Mesenchymal stem cell (in vitro differentiated cells and primary cell): ENCODE data around the gene NAA80.

Experiments
- DNase-seq: peaks from one replicate; pipeline ENCODE4 v3.0.0-alpha.2; 2013
- H2AFZ ChIP-seq: one replicate; pipeline ENCODE4 v1.6.1; 2013; ENCODE audit warnings: low read depth, mild to moderate bottlenecking, control low read depth, inconsistent platforms, low read length, moderate library complexity
- H2AK5ac ChIP-seq: 2 replicates; pipeline ENCODE4 v1.6.1; 2013; ENCODE audit warnings: low read length, moderate library complexity, mild to moderate bottlenecking, inconsistent platforms; ENCODE audit not compliant: severe bottlenecking
- H2BK120ac ChIP-seq: one replicate; pipeline ENCODE4 v1.6.1; 2013; ENCODE audit warnings: low read depth, mild to moderate bottlenecking, inconsistent platforms, low read length, moderate library complexity
- H2BK12ac ChIP-seq, 2 experiments: one replicate each; pipeline ENCODE4 v1.6.1; 2013; ENCODE audit warnings: inconsistent platforms in 2 of 2, low read length in 2 of 2, mild to moderate bottlenecking in 2 of 2, moderate library complexity in 2 of 2, control low read depth in 1 of 2
- H2BK15ac ChIP-seq: one replicate; pipeline ENCODE4 v1.6.1; 2013; ENCODE audit warnings: mild to moderate bottlenecking, low read depth, inconsistent platforms; ENCODE audit not compliant: poor library complexity, severe bottlenecking
- H2BK5ac ChIP-seq: 2 replicates; pipeline ENCODE4 v1.6.1; 2013; ENCODE audit warnings: low read depth, mild to moderate bottlenecking, low read length, control low read depth, inconsistent platforms; ENCODE audit not compliant: poor library complexity, severe bottlenecking
- H3K14ac ChIP-seq, 2 experiments: one replicate each; pipeline ENCODE4 v1.6.1; 2013; ENCODE audit warnings: inconsistent platforms in 2 of 2, low read length in 2 of 2, control low read depth in 1 of 2, mild to moderate bottlenecking in 1 of 2, moderate library complexity in 1 of 2
- H3K18ac ChIP-seq, 2 experiments: one replicate each; pipeline ENCODE4 v1.6.1; 2013; ENCODE audit warnings: inconsistent platforms in 2 of 2, low read length in 2 of 2, control low read depth in 1 of 2, low read depth in 1 of 2, mild to moderate bottlenecking in 1 of 2
- H3K23ac ChIP-seq, 2 experiments: one replicate each; pipeline ENCODE4 v1.6.1; 2013; ENCODE audit warnings: inconsistent platforms in 2 of 2, low read length in 2 of 2, mild to moderate bottlenecking in 2 of 2, moderate library complexity in 2 of 2, control low read depth in 1 of 2
- H3K27ac ChIP-seq: 2 replicates; pipeline ENCODE4 v1.5.1; 2013; ENCODE audit warnings: mild to moderate bottlenecking, moderate library complexity, low read length, control low read depth, inconsistent platforms; ENCODE audit not compliant: poor library complexity, severe bottlenecking
- H3K27me3 ChIP-seq, 2 experiments: 2 replicates each; pipeline versions ENCODE4 v1.6.1 to v1.7.0; 2013; ENCODE audit warnings: low read length in 2 of 2, mild to moderate bottlenecking in 2 of 2, moderate library complexity in 2 of 2, control low read depth in 1 of 2, inconsistent platforms in 1 of 2; ENCODE audit not compliant: control insufficient read depth in 1 of 2, insufficient read depth in 1 of 2
- H3K36me3 ChIP-seq, 2 experiments: 2 replicates each; pipeline versions ENCODE4 v1.6.1 to v1.7.0; 2013; ENCODE audit warnings: low read length in 2 of 2, control low read depth in 1 of 2, inconsistent platforms in 1 of 2, low read depth in 1 of 2, mild to moderate bottlenecking in 1 of 2; ENCODE audit not compliant: insufficient read depth in 2 of 2, control insufficient read depth in 1 of 2
- H3K4ac ChIP-seq, 2 experiments: one replicate each; pipeline ENCODE4 v1.6.1; 2013; ENCODE audit warnings: inconsistent platforms in 2 of 2, low read length in 2 of 2, mild to moderate bottlenecking in 2 of 2, moderate library complexity in 2 of 2, control low read depth in 1 of 2, low read depth in 1 of 2
- H3K4me1 ChIP-seq: 2 replicates; pipeline ENCODE4 v1.6.1; 2013; ENCODE audit warnings: low read depth, low read length, control low read depth; ENCODE audit not compliant: control insufficient read depth, insufficient read depth
- H3K4me2 ChIP-seq: 2 replicates; pipeline ENCODE4 v1.6.1; 2013; ENCODE audit warnings: low read length, mild to moderate bottlenecking, inconsistent platforms; ENCODE audit not compliant: poor library complexity, severe bottlenecking
- H3K4me3 ChIP-seq, 2 experiments: 2 replicates each; pipeline versions ENCODE4 v1.5.1 to v1.7.0; 2013; ENCODE audit warnings: low read length in 2 of 2, mild to moderate bottlenecking in 2 of 2, control low read depth in 1 of 2, low read depth in 1 of 2; ENCODE audit not compliant: insufficient read depth in 1 of 2
- H3K79me1 ChIP-seq: replicated peaks from 2 replicates; pipeline ENCODE4 v1.6.1; 2013; ENCODE audit warnings: mild to moderate bottlenecking, control low read depth, low read length, inconsistent platforms; ENCODE audit not compliant: poor library complexity, severe bottlenecking
- H3K9ac ChIP-seq: 2 replicates; pipeline ENCODE4 v1.7.0; 2013; ENCODE audit warnings: mild to moderate bottlenecking, low read length, moderate library complexity
- H3K9me3 ChIP-seq: 2 replicates; pipeline ENCODE4 v1.7.0; 2013; ENCODE audit warnings: mild to moderate bottlenecking, low read length; ENCODE audit not compliant: control insufficient read depth
- H4K8ac ChIP-seq: one replicate; pipeline ENCODE4 v1.6.1; 2013; ENCODE audit warnings: inconsistent platforms, mild to moderate bottlenecking, low read length, moderate library complexity
- H4K91ac ChIP-seq: one replicate; pipeline ENCODE4 v1.6.1; 2013; ENCODE audit warnings: mild to moderate bottlenecking, low read length, inconsistent platforms
- WGBS: methylation state at CpG from one replicate; pipeline ENCODE4 v1.1.7; 2013; ENCODE audit warnings: mixed read lengths; 5-methylcytosine and 5-hydroxymethylcytosine counted together

Gene NAA80

DNA sequence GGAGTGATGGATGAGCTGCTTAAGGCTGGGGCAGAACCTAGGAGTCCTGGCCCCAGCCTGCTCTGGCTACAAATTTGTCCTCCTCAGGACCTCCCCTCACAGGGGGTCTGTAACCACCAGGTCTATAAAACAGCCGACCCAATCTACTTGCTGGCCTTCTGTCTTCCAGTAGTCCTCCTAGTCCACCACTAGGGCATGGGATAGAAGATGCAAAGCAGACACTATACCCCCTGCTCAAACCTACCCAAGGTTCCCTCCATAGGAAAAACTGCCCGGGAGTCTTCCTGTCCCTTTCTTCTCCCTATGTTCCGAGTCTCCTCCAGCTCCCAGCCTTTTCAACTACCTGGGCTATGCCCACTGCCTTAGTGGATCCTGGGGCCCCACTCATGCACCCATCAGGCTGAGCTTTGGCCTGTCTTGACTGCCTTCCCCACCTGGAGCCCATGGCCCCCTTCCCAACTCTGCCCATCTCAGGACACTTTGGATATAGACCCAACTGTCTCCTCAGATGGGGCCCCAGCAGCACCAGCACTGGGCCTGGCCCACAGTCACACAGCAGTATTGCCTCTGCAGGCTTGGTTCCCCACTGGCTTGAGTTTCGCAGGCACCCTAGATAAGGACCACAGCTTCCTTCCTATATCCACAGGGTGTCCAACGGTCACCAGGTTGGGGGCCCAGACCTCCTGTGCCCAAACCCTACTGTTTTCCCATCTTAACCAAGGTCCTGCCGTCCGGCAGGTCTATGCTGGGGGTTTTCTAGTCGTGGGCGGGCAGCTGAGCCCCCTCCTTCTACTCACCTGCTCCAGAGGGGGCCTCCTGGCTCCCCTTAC, 1.1 kb downstream of the NAA80 start:
- no peak overlapping the region for H2BK5ac ChIP-seq
- H3K4me3 ChIP-seq, result peak overlapping the region; percentile 70 to 91
- H2AFZ ChIP-seq, result no peak overlapping the region
- H3K27me3 ChIP-seq, result no peaks in the 10 kb centered on the region
- peak overlapping the region; percentile 42 for H4K8ac ChIP-seq
- peak overlapping the region; percentile 31 for H4K91ac ChIP-seq
- H3K18ac ChIP-seq, result peak overlapping the region; percentile 83 to 92
- no peak overlapping the region for H3K27ac ChIP-seq
- H2BK120ac ChIP-seq, result no peak overlapping the region
- H3K79me1 ChIP-seq, result peaks cover 14% of the 10 kb centered on the region
- DNase-seq, result peak; percentile 35
- peak overlapping the region; percentile 67 for H2AK5ac ChIP-seq
- peak overlapping the region; percentile 94 for H3K9ac ChIP-seq
- peaks cover 5 to 12% of the 10 kb centered on the region in 2 experiments for H3K36me3 ChIP-seq
- peak overlapping the region; percentile 73 for H2BK15ac ChIP-seq
- peaks cover 28% of the 10 kb centered on the region for H3K4me1 ChIP-seq
- no peaks in the 10 kb centered on the region for H3K9me3 ChIP-seq
- 60% methylated on average over 9 of the region's 9 CpGs for WGBS
- H3K4me2 ChIP-seq, result peak overlapping the region; percentile 93
- peak overlapping the region in 1 of 2 experiments; percentile 32 for H2BK12ac ChIP-seq
- peak overlapping the region in 1 of 2 experiments; percentile 19 for H3K4ac ChIP-seq
- peak overlapping the region in 1 of 2 experiments; percentile 79 for H3K23ac ChIP-seq
- no peak overlapping the region for H3K14ac ChIP-seq

DNA sequence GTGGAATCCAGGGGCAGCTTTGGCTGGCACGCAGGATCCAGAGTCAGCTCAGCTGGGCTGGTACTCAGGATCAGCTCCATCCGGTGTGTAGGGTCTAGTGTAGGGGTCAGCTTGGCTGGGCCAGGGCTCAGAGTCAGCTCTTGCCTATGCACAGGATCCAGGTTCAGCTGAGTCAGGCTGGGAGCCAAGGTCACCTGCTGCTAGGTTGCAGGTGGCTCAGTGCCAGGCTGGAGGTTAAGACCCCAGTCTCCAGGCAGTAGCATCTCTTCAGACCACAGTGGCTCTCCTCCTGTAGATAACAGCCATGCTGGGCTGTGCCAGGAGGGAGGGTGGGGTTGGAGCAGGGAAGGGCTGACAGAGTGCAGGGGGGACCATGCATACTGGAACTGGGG, 1.8 kb downstream of the NAA80 start:
- Histone ChIP-seq H3K4ac (no peak overlapping the region), H3K36me3 (peaks cover 5 to 12% of the 10 kb centered on the region in 2 experiments), H3K9me3 (no peaks in the 10 kb centered on the region), H2BK5ac (no peak overlapping the region), H3K9ac (no peak overlapping the region), H4K8ac (no peak overlapping the region), H3K27ac (no peak overlapping the region), H4K91ac (no peak overlapping the region), H3K18ac (no peak overlapping the region), H2BK12ac (no peak overlapping the region), H3K4me3 (no peak overlapping the region), H2AFZ (no peak overlapping the region), H3K23ac (no peak overlapping the region), H3K4me1 (peaks cover 26% of the 10 kb centered on the region), H3K14ac (no peak overlapping the region), H3K27me3 (no peaks in the 10 kb centered on the region), H2AK5ac (no peak overlapping the region), H3K4me2 (no peak overlapping the region), H2BK120ac (no peak overlapping the region), H3K79me1 (peaks cover 14% of the 10 kb centered on the region), H2BK15ac (no peak overlapping the region)
- no peak for DNase-seq
- WGBS, result 92% methylated on average over 2 of the region's 2 CpGs

DNA sequence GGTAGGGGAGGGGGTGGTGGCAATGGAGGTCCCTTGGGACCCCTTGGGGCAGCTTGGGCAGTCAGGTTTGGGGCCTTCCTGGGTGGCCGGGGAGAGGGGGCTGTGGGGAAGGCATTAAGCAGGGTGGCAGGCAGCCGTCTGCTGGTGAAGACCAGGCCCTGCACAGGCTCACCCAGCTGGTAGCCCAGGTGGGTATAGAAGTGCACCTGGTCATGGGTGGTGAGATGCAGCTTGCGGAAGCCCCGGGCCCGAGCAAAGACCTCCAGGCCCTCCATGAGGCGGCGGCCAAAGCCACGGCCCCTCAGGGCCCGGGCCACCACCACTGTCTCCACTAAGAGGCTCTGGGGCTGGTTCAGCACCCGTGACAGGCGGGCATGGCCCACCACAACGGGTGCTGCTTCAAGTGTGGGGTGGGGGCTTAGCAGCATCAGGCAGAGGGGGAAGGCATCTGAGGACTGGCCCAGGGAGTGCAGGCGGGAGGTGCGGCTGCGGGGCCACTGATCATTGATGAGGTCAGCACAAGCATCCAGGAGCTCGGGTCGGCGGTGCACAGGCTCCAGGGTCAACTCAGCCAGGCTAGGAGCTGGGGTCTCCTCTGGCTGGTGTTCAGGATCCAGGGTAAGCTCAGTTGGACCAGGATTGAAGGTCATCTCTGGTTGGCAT, 2.4 kb downstream of the NAA80 start:
- Histone ChIP-seq H3K14ac (no peak overlapping the region), H3K9me3 (no peaks in the 10 kb centered on the region), H3K23ac (no peak overlapping the region), H3K4me1 (peaks cover 21% of the 10 kb centered on the region), H4K8ac (no peak overlapping the region), H2BK12ac (no peak overlapping the region), H3K79me1 (peaks cover 11% of the 10 kb centered on the region), H3K36me3 (peaks cover 5 to 12% of the 10 kb centered on the region in 2 experiments), H2BK120ac (no peak overlapping the region), H3K9ac (no peak overlapping the region), H2BK5ac (no peak overlapping the region), H3K4me3 (peak overlapping the region in 1 of 2 experiments; percentile 7), H3K27me3 (no peaks in the 10 kb centered on the region), H3K27ac (no peak overlapping the region), H2AK5ac (no peak overlapping the region), H3K18ac (no peak overlapping the region), H3K4ac (no peak overlapping the region), H2AFZ (no peak overlapping the region), H3K4me2 (no peak overlapping the region), H4K91ac (no peak overlapping the region), H2BK15ac (no peak overlapping the region)
- no peak for DNase-seq
- 95% methylated on average over 18 of the region's 18 CpGs for WGBS
